ENCODE data around the gene SLC25A44.

Gene SLC25A44

DNA sequence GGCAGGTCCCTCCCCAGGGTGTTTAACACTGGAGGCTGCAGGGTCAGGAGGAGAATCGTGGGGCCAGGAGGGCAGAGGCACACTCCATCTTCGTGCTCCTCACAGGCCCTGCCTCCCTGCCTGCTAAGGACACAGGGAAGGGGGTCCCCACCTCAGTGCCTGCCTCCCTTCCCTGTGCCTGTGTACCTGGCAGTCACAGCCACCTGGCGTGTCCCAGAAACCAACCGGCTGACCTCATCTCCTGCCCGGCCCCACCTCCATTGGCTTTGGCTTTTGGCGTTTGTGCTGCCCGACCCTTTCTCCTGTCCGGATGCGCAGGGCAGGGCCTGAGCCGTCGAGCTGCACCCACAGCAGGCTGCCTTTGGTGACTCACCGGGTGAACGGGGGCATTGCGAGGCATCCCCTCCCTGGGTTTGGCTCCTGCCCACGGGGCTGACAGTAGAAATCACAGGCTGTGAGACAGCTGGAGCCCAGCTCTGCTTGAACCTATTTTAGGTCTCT lies 47.5 kb downstream of the SLC25A44 start:
- DNase-seq (ENCODE audit: low read depth, low spot score): no peak

DNA sequence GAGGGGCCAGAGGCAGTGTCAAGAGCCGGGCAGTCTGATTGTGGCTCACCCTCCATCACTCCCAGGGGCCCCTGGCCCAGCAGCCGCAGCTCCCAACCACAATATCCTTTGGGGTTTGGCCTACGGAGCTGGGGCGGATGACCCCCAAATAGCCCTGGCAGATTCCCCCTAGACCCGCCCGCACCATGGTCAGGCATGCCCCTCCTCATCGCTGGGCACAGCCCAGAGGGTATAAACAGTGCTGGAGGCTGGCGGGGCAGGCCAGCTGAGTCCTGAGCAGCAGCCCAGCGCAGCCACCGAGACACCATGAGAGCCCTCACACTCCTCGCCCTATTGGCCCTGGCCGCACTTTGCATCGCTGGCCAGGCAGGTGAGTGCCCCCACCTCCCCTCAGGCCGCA lies 48.0 kb downstream of the SLC25A44 start, which contains the start of gene BGLAP:
Gene BGLAP (plus strand): TSS at position 259 of the 400 bp plus-strand sequence. CDS start 48 bp downstream, at position 307.
- DNase-seq (ENCODE audit: low read depth, low spot score): no peak

DNA sequence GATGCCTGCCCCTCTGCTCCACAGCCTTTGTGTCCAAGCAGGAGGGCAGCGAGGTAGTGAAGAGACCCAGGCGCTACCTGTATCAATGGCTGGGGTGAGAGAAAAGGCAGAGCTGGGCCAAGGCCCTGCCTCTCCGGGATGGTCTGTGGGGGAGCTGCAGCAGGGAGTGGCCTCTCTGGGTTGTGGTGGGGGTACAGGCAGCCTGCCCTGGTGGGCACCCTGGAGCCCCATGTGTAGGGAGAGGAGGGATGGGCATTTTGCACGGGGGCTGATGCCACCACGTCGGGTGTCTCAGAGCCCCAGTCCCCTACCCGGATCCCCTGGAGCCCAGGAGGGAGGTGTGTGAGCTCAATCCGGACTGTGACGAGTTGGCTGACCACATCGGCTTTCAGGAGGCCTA lies 48.8 kb downstream of the SLC25A44 start:
- DNase-seq (ENCODE audit: low read depth, low spot score): no peak

DNA sequence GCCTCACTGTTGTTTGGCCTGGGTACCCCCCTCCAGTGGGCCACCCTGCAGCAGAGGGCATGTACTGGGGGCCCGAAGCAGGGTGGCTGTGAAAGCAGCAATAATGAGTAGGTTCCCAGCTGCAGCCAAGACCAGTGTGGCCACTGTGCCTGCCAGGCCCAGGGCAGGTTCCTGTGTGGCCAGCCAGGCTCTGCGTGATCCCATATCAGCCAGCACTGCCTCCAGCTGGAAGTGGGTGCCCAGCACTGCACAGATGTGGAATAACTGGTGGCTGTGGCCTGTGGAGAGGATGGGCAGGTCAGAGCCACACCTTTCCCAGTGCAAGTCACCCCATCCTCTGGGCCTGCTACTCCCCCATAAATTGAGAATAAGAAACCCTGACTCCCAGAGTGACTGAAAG lies 50.2 kb downstream of the SLC25A44 start:
- DNase-seq (ENCODE audit: low read depth, low spot score): no peak

DNA sequence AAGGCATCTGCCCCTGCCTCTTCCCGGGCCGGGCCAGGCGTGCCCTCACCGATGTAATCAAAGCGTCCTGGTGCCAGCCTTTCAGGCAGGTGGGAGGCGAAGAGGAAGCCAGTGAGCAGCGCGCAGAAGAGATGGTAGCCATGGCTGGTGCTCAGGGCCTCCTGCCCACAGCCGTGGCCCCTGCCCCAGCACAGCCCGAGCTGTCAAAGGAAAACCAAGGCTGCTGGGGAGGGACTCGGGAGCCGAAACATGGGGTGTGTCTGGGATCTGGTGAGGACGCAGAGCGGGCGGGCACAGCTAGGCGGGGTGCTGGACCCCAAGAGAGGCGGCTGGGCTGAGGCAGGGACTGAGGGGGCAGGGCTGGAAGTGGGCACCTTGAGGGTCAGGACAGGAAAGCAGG lies 50.8 kb downstream of the SLC25A44 start:
- no peak for DNase-seq (ENCODE audit: low read depth, low spot score)

DNA sequence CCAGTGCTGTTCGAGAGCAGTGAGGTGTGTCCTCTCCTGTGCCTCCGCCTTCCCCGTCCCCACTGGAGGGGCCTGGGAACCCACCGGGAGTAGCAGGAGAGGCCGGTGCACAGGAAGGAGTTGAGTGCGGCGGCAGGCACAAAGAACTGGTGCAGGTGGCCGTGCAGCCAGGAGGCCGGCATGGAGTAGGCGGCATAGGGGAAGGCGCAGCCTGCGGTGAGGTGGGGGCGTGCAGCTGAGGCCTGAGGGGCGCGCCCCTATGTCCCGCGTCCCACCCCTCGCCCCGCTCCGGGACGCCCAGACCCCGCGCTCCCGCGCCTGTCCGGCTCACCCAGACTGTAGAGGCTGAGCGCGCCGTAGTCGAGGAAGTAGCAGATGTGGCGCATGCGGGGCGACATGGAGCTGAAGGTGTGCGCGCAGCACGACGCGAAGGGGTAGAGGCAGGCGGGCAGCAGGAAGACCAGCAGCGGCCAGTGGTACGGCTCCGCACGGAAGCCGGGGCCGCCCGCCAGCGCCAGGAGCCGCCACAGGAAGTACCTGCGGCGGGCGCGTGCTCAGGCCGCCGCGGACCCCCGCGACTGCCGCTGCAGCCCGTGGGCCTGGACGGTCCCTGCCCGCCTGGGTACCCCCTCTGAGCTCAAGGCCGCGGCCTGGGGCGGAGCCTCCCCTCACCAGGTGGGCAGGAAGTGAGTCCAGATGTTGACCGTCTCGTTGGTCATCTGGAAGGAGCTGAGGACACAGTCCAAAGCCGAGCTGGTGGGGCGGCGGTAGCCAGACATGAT lies 51.7 kb downstream of the SLC25A44 start:
- no peak for DNase-seq (ENCODE audit: low read depth, low spot score)

DNA sequence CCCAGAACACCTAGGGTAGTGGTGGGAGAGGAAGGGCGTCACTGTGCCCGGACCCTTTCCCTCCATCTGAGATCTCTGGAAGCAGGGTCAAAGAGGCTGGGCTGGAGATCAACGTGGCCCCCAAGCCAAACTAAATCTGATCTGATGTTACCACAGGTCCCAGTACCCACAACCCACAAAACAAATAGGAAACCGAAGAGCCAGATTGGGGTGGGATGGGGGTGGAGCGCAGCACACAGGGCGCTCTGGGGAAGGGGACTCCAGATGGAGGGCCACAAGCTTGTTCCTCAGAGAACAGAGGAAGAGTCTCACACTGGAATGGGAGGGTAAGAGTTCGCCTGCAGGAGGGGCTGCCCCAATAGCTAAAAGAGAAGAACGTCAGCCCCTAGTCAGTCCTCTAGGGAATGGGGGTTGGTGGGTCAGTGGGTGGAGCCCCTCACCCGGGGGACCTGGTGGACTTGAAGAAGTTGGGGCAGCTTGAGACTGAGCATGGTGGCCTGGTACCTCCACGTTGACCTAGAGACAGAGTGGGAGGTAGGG lies 52.4 kb downstream of the SLC25A44 start:
- no peak for DNase-seq (ENCODE audit: low read depth, low spot score)

DNA sequence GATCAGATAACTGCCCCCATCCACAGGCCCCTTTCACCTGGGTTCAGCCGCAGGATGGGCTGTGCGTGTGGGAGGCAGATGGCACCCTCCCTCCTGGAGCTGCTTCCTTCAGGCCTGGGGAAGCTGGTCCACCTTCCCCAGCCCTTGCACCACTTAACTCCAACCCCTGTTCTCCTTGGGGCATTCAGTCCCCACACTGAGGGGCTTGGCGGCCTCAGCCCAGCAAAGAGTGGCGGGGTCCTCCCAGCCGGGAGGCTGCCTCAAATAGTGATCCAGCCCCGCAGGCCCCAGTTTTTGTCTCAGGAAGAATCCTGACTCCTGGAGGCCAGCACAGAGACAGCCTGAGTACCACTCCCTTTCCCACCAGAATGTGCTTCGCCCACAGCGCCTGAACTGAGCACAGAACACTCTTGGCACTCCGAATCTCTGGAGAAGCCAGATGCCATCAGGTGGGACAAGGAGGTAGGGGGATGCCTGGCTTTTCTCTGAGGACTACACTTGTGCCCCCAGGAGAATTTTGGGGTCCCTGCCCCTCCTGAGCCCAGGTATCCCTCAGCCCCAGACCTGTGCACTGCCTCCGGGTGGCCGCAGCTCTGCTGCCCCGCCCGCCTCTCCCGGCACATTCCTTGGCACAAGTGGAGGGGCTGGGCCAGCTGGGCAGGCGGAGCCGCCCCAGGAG lies 53.0 kb downstream of the SLC25A44 start:
- DNase-seq (ENCODE audit: low read depth, low spot score): no peak

DNA sequence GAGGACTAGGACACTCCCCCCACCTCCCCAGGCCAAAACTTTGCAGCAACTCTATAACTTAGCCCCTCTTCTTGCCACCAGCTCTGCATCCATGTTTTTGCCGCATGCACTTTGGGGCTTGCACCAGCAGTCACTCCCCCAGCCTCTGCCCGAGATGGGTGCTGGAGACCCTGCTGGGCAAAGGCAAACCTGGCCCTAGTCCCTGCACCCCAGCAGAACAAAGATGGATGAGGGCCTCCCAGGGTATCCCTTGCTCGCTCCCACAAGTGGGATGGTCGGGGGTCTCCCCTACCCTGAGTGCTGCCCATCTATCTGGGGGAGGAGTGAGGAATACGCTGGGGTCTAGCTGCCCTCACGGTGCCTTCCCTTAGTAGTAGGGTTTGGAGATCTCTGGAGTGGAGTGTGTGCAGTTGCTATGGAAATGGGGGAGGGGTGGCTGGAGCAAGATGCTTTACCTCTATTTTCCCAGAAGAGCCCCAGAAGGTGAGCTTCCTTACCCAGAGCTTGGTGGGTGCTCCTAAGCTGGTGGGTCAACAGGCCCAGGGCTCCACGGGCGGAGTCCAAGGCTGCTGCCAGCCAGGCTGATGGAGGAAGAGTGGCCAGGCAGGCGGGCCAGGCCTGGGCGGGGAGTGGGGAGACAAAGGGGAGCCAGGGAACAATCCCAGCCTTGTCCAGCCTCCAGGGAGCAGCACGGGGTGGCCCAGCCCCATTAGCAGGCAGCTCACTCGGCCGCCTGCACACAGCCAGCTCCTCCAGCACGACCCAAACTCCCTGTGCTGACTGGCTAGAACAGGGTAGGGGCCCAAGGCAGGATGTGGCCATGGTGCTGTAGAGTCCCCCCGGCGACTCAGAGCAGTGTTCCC lies 53.8 kb downstream of the SLC25A44 start, which contains the start of gene PAQR6:
Gene PAQR6 (minus strand): TSS at position 597 of the 863 bp plus-strand sequence. CDS start 1,325 bp downstream, outside the sequence.
- no peak for DNase-seq (ENCODE audit: low read depth, low spot score)

DNA sequence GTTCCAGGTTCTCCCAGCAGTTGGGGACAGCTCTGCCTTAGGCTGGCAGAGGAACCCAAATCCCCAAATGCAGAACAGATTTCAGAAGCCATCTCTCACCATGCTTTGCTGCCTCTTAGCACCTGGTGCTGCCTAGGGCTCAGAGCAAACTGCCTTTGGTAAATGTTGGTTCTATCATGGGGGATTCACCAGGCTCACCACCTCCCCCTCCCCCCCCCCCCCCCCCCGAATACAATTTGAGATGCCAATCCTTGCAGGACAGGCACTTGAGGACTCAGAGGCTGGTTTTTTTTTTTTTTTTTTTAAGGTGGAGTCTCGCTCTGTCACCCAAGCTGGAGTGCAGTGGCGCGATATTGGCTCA lies 54.4 kb downstream of the SLC25A44 start:
- no peak for DNase-seq (ENCODE audit: low read depth, low spot score)

DNA sequence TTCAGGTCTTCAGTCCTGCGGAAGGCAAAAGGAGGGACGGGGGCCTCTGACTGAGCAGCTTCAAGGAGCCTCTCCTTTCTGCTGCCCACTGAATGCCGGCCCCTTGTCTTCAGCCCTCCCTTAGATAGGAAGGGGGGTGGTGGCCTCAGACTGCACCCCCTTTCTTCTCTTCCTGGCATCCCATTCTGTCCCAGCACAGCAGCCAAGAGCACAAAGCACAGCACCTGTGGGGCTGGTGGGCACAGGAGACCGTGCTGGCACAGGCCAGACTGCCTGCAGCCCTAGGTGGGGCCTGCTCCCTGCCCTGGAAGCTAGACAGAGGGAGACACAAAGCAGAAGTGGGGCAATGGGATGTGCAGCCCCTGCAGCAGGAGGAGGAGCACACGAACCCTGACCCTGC lies 55.7 kb downstream of the SLC25A44 start:
- no peak for DNase-seq (ENCODE audit: low read depth, low spot score)

DNA sequence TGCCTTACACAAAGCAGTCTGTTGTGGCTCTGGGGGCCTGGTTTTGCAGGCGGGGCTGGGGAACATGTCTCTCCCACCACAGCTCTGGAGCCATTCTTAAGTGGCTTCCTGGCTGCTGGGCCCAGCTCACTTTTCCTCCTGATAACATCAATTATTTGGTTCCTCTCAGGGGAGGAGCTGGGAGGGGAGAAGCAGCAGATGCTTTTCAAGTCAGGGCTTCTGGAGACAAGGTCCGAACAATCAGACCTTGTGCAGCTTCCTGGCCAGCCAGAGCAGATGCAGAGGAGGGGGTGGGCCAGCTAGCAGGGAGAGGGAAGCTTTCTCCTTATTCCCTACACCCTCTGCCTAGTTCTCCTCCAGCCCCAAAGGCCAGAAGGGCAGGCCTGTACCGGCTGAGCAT lies 57.6 kb downstream of the SLC25A44 start:
- no peak for DNase-seq (ENCODE audit: low read depth, low spot score)

DNA sequence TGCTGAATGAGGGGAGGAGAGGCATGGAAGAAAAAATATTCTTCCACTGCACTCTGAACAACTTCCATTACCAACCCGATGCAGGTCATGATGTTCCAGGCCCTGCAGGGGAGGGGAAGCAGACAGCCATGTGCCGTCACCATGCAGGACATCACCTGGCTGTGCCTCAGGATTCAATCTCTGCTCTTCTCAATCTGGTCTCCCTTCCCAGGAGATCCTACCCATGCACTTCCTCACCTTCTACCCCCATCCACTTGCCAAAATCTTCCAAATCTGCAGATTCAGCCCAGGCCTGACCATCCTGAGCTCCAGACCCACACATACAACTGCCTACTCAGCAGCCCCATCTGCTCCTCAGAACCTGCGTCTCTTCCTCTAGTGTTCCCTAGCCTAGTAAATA lies 59.7 kb downstream of the SLC25A44 start:
- DNase-seq (ENCODE audit: low read depth, low spot score): no peak

DNA sequence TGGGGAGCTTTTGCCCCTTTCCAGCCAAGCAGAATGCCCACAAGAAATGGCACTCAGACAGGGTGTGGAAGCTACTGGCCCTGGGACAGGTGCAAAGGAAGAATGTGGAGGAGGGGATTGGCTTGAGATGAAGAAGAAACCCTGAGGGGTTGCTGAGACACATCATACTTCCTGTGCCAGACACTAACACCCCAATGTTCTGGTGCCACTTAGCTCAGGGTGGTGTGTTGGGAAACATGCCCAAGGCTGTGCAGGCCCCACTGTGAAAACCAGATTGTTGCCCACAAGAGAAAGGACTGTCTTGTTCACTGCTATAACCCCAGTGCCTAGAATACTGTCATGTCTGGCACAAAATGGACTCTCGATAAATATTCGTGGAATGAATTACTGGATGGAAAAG lies 63.8 kb downstream of the SLC25A44 start:
- no peak for DNase-seq (ENCODE audit: low read depth, low spot score)

DNA sequence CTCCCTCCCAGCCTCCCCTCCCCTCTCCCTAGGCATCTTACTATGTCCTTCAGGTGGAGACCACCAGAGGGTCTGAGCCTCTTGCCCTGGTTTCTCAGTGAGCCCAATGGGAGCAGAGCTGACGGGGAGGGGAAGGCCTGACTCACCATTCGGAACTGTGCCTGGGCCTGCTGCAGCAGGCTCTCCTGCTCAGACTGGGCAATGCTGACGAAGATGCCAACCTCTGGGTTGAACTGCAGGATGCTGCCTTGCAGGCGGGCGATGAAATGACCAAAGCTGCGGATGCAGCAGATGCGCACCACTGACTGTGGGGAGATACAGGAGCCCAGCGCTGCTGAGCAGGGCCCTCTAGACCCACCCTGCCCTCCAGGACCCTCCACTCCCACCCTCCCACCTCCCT lies 65.0 kb downstream of the SLC25A44 start:
- DNase-seq (ENCODE audit: low read depth, low spot score): no peak

DNA sequence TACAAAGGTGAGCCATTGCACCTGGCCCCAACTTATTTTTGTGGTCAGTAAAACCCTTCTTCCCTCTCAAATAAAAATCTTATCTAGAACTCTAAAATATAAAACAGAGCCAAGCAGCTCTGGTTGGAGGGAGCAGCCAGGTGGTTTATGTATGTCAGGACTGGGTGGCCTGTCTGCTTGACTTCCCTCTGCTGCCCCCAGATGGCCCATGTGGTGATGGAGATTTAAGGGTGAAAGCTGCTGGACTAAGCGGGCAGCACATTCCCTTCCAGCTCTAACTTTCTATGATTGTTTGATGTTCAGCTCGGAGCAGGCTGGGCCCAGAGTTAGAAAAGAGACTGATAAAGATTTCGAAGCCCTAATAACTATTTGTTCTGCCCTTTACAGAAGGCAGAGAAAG lies 65.9 kb downstream of the SLC25A44 start:
- DNase-seq (ENCODE audit: low read depth, low spot score): no peak

DNA sequence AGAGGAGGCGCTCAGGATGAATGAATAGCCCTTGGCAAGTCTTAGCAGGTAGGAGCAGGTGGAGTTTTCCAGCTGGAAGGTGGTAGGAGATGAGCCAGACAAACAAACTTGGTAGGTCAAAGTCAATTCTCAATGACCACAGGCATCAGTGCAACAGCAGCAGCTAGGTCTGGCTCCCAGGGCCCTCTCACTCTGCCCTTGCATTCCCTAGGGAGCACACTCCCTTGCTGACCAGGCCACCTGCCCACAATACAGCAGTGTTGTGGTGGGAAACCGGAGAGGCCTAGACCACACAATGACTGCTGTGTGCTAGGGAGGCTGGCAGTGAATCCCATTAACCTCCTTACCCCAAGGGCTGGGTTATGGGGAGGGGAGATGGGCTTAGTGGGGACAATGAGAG lies 67.0 kb downstream of the SLC25A44 start:
- DNase-seq (ENCODE audit: low read depth, low spot score): no peak

All from activated naive CD8-positive, alpha-beta T cell treated with anti-CD3 and anti-CD28 coated beads, Interleukin-2, amount 50 U/mL, for 16 hours (primary cell).